ENCODE data around the gene STOM.
A peak's percentile ranks its signal among the peaks of the same experiment; 100 is the strongest.

DNA sequence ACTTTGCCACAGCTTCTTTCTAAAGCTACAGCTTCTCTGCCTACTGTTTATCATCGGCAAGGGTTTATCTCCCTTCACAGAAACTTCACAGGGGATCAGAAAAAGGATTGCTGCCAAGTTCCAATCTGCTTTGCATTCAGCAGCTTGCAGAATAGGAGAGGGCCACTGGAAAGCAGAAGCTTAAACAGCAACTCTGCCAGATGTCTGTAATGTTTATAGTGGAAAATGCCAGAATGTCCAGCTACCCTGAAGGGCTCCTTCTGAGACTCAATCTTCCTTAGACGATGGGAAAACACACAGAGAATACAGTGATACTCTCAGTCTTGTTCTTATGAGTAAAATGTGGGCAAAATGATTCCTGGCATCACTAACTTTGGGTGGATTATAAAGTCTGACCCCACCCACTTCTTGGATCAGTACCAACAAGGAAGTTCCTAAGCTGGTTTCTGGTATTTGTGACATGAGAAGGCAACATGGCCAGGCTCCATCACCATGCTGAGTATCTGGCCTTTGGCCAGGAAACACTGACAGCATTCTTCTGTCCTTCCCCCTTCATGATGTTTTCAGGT lies 19.0 kb downstream of the STOM start:
- TF ChIP-seq, protein P1, sequence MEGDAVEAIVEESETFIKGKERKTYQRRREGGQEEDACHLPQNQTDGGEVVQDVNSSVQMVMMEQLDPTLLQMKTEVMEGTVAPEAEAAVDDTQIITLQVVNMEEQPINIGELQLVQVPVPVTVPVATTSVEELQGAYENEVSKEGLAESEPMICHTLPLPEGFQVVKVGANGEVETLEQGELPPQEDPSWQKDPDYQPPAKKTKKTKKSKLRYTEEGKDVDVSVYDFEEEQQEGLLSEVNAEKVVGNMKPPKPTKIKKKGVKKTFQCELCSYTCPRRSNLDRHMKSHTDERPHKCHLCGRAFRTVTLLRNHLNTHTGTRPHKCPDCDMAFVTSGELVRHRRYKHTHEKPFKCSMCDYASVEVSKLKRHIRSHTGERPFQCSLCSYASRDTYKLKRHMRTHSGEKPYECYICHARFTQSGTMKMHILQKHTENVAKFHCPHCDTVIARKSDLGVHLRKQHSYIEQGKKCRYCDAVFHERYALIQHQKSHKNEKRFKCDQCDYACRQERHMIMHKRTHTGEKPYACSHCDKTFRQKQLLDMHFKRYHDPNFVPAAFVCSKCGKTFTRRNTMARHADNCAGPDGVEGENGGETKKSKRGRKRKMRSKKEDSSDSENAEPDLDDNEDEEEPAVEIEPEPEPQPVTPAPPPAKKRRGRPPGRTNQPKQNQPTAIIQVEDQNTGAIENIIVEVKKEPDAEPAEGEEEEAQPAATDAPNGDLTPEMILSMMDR (IDR thresholded peaks at IDR 0.05 in 2 of 3, conservative IDR thresholded peaks at IDR 0.05 in 1 of 3; ENCODE audit: borderline replicate concordance in 1 of 3, insufficient read depth in 1 of 3, low read depth in 2 of 3, low read length in 2 of 3), result no peak
- TF ChIP-seq, protein P2, sequence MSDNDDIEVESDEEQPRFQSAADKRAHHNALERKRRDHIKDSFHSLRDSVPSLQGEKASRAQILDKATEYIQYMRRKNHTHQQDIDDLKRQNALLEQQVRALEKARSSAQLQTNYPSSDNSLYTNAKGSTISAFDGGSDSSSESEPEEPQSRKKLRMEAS (IDR thresholded peaks at IDR 0.05), result peak; percentile 56
- TF ChIP-seq, protein P3, sequence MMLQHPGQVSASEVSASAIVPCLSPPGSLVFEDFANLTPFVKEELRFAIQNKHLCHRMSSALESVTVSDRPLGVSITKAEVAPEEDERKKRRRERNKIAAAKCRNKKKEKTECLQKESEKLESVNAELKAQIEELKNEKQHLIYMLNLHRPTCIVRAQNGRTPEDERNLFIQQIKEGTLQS (IDR thresholded peaks at IDR 0.05), result no peak
- TF ChIP-seq EZH2phosphoT487 (IDR thresholded peaks at IDR 0.05; ENCODE audit: borderline replicate concordance), result no peak
- TF ChIP-seq EZH2 (IDR thresholded peaks at IDR 0.05), result no peak
- TF ChIP-seq, protein P4, sequence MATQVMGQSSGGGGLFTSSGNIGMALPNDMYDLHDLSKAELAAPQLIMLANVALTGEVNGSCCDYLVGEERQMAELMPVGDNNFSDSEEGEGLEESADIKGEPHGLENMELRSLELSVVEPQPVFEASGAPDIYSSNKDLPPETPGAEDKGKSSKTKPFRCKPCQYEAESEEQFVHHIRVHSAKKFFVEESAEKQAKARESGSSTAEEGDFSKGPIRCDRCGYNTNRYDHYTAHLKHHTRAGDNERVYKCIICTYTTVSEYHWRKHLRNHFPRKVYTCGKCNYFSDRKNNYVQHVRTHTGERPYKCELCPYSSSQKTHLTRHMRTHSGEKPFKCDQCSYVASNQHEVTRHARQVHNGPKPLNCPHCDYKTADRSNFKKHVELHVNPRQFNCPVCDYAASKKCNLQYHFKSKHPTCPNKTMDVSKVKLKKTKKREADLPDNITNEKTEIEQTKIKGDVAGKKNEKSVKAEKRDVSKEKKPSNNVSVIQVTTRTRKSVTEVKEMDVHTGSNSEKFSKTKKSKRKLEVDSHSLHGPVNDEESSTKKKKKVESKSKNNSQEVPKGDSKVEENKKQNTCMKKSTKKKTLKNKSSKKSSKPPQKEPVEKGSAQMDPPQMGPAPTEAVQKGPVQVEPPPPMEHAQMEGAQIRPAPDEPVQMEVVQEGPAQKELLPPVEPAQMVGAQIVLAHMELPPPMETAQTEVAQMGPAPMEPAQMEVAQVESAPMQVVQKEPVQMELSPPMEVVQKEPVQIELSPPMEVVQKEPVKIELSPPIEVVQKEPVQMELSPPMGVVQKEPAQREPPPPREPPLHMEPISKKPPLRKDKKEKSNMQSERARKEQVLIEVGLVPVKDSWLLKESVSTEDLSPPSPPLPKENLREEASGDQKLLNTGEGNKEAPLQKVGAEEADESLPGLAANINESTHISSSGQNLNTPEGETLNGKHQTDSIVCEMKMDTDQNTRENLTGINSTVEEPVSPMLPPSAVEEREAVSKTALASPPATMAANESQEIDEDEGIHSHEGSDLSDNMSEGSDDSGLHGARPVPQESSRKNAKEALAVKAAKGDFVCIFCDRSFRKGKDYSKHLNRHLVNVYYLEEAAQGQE (IDR thresholded peaks at IDR 0.05; ENCODE audit: low read depth), result no peak
- TF ChIP-seq POLR2A (IDR thresholded peaks at IDR 0.05; ENCODE audit: borderline replicate concordance, extremely low read depth, insufficient read depth, insufficient read length), result no peak
- TF ChIP-seq ZFX (IDR thresholded peaks at IDR 0.05), result no peak
- no peak for TF ChIP-seq CEBPB (IDR thresholded peaks at IDR 0.05; ENCODE audit: low read depth)
- TF ChIP-seq TCF7L2 (IDR thresholded peaks at IDR 0.05; ENCODE audit: borderline replicate concordance, extremely low read depth, insufficient read depth, insufficient read length), result no peak
- TF ChIP-seq YY1 (IDR thresholded peaks at IDR 0.05; ENCODE audit: extremely low read depth, insufficient replicate concordance, low read depth, low read length), result no peak

All from HCT116 (cell line).